Neural progenitor cell (in vitro differentiated cells): Measurements from ENCODE around the gene SLC25A40. TPM values are rescaled to one million over a fixed set of nuclear protein-coding genes. Genes with fewer than 3 reads are reported as not detected.
A peak's percentile ranks its signal among the peaks of the same experiment; 100 is the strongest.

Experiments used
- DNase-seq: peaks from one replicate; pipeline ENCODE4 v3.0.0-alpha.2; 2016; ENCODE audit warnings: low spot score
- H2AFZ ChIP-seq: fragments of 200-600 bp; sonication (generic); replicated peaks from 2 replicates; pipeline ENCODE4 v1.6.1; 2016; ENCODE audit warnings: antibody characterized with exemption
- H3F3A ChIP-seq: fragments of 200-600 bp; sonication (generic); 2 replicates; pipeline ENCODE4 v1.6.1; 2016; ENCODE audit warnings: antibody characterized with exemption, low read depth
- H3K27ac ChIP-seq: fragments of 200-600 bp; sonication (generic); 2 replicates; pipeline ENCODE4 v1.5.1; 2016; ENCODE audit warnings: mild to moderate bottlenecking
- H3K27me3 ChIP-seq: fragments of 200-600 bp; sonication (generic); 2 replicates; pipeline ENCODE4 v1.6.1; 2016; ENCODE audit warnings: mild to moderate bottlenecking, moderate library complexity
- H3K36me3 ChIP-seq: fragments of 200-600 bp; sonication (generic); 2 replicates; pipeline ENCODE4 v1.5.1; 2016
- H3K4me1 ChIP-seq: fragments of 200-600 bp; sonication (generic); 2 replicates; pipeline ENCODE4 v1.6.1; 2016; ENCODE audit warnings: mixed run types
- H3K4me2 ChIP-seq: fragments of 200-600 bp; sonication (generic); 2 replicates; pipeline ENCODE4 v1.6.1; 2016
- H3K4me3 ChIP-seq: fragments of 200-600 bp; sonication (generic); 2 replicates; pipeline ENCODE4 v1.5.1; 2016
- H3K79me2 ChIP-seq: fragments of 200-600 bp; sonication (generic); 2 replicates; pipeline ENCODE4 v1.6.1; 2016; ENCODE audit warnings: low read depth
- H3K9ac ChIP-seq: fragments of 200-600 bp; sonication (generic); 2 replicates; pipeline ENCODE4 v1.6.1; 2016
- H3K9me3 ChIP-seq: fragments of 200-600 bp; sonication (generic); 2 replicates; pipeline ENCODE4 v1.5.1; 2016; ENCODE audit warnings: low read depth
- H4K20me1 ChIP-seq: fragments of 200-600 bp; sonication (generic); 2 replicates; pipeline ENCODE4 v1.6.1; 2016; ENCODE audit warnings: low read depth
- H3K27ac Mint-ChIP-seq: 3 replicates; pipeline ENCODE4 v1.8.0; 2021; ENCODE audit warnings: mixed read lengths
- H3K27me3 Mint-ChIP-seq: 2 replicates; pipeline ENCODE4 v1.8.0; 2022; ENCODE audit warnings: low read depth, mild to moderate bottlenecking, inconsistent platforms, moderate library complexity, mixed read lengths; ENCODE audit not compliant: insufficient read depth
- H3K36me3 Mint-ChIP-seq: 3 replicates; pipeline ENCODE4 v1.8.0; 2021; ENCODE audit warnings: mixed read lengths
- H3K4me1 Mint-ChIP-seq: 3 replicates; pipeline ENCODE4 v1.8.0; 2021; ENCODE audit warnings: mixed read lengths
- H3K4me3 Mint-ChIP-seq: 3 replicates; pipeline ENCODE4 v1.8.0; 2021; ENCODE audit warnings: mild to moderate bottlenecking, moderate library complexity, mixed read lengths
- H3K9me3 Mint-ChIP-seq: 3 replicates; pipeline ENCODE4 v1.8.0; 2020; ENCODE audit warnings: mixed read lengths
- EZH2 ChIP-seq: fragments of 200-600 bp; sonication (generic); IDR thresholded peaks from 2 replicates; pipeline ENCODE4 v1.6.1; 2017; ENCODE audit warnings: antibody characterized with exemption, mild to moderate bottlenecking, moderate library complexity
- EZH2phosphoT487 ChIP-seq: fragments of 200-600 bp; sonication (generic); IDR thresholded peaks from 2 replicates; pipeline ENCODE4 v1.6.1; 2017; ENCODE audit warnings: antibody characterized with exemption
- total RNA-seq: library from RNA; depleted of rRNA; stranded (reverse); fragments of >200 nt; gene quantifications from 2 replicates; pipeline ENCODE4 v1.2.3, GENCODE V29; 2015; ENCODE audit warnings: low replicate concordance
- TF ChIP-seq, protein P1 (sequence below): fragments of 200-600 bp; sonication (generic); IDR thresholded peaks from 2 replicates; pipeline ENCODE4 v1.5.1; 2017; ENCODE audit warnings: antibody characterized with exemption, mild to moderate bottlenecking

Gene SLC25A40
- total RNA-seq, 1 donor from 2014 or later, result 57.3 TPM

- Mint-ChIP-seq H3K4me3 (no peak overlapping the region), H3K27me3 (no peaks in the 10 kb centered on the region), H3K36me3 (peaks cover 34% of the 10 kb centered on the region), H3K9me3 (no peaks in the 10 kb centered on the region), H3K4me1 (no peaks in the 10 kb centered on the region), H3K27ac (no peak overlapping the region)
- no peak overlapping the region for H2AFZ ChIP-seq
- peaks cover 97% of the 10 kb centered on the region for H3K79me2 ChIP-seq
- peaks cover 48% of the 10 kb centered on the region for H3K36me3 ChIP-seq
- H3F3A ChIP-seq, result no peaks in the 10 kb centered on the region
- TF ChIP-seq EZH2 (no peak), EZH2phosphoT487 (no peak)
- TF ChIP-seq, protein P1, sequence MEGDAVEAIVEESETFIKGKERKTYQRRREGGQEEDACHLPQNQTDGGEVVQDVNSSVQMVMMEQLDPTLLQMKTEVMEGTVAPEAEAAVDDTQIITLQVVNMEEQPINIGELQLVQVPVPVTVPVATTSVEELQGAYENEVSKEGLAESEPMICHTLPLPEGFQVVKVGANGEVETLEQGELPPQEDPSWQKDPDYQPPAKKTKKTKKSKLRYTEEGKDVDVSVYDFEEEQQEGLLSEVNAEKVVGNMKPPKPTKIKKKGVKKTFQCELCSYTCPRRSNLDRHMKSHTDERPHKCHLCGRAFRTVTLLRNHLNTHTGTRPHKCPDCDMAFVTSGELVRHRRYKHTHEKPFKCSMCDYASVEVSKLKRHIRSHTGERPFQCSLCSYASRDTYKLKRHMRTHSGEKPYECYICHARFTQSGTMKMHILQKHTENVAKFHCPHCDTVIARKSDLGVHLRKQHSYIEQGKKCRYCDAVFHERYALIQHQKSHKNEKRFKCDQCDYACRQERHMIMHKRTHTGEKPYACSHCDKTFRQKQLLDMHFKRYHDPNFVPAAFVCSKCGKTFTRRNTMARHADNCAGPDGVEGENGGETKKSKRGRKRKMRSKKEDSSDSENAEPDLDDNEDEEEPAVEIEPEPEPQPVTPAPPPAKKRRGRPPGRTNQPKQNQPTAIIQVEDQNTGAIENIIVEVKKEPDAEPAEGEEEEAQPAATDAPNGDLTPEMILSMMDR, result no peak
- DNase-seq, result no peak
- H4K20me1 ChIP-seq, result peaks cover 44% of the 10 kb centered on the region
- no peaks in the 10 kb centered on the region for H3K4me1 ChIP-seq
- no peak overlapping the region for H3K27ac ChIP-seq
- no peaks in the 10 kb centered on the region for H3K27me3 ChIP-seq
- no peak overlapping the region for H3K4me2 ChIP-seq
- H3K9ac ChIP-seq, result no peak overlapping the region
- no peak overlapping the region for H3K4me3 ChIP-seq
- H3K9me3 ChIP-seq, result no peaks in the 10 kb centered on the region
Measured at GRCh38 chr7:87885018-87885417, 8.9 kb upstream of the SLC25A40 start.

DNA sequence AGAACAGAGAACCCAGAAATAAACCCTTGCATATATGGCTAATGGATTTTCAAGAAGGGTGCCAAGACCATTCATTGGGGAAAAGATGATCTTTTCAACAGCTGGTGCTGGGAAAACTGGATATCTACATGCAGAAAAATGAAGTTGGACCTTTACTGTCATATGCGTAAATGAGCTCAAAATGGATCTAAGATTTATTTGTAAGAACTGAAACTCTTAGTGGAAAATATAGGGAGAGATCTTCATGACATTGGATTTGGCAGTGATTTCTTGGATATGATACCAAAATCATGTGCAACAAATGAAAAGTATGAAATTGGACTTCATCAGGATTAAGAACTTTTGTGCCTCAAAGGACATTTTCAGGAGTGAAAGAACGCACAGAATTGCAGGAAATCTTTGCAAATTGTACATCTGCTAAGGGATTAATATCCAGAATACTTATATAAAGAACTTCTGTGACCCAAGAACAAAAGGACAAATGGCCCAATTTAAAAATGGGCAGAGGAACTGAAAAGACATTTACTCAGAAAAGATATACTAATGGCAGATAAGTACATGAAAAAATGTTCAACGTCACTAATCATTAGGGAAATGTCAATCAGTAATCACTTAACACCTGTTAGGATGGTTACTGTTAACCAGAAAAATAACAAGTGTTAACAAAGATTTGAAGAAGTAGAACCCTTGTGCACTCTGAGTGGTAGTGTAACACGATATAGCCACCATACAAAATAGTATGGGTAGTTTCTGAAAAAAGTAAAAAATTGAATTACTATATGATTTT lies 6.2 kb upstream of the SLC25A40 start:
- peaks cover 53% of the 10 kb centered on the region for H4K20me1 ChIP-seq
- H3K9me3 Mint-ChIP-seq, result no peaks in the 10 kb centered on the region
- H3K4me3 Mint-ChIP-seq, result no peak overlapping the region
- H3K79me2 ChIP-seq, result peaks cover 100% of the 10 kb centered on the region
- H3K27me3 ChIP-seq, result no peaks in the 10 kb centered on the region
- DNase-seq, result no peak
- H2AFZ ChIP-seq, result no peak overlapping the region
- no peak overlapping the region for H3K4me3 ChIP-seq
- no peak for TF ChIP-seq EZH2phosphoT487
- TF ChIP-seq, protein P1, result no peak
- no peak for TF ChIP-seq EZH2
- no peaks in the 10 kb centered on the region for H3K27me3 Mint-ChIP-seq
- H3K9ac ChIP-seq, result no peak overlapping the region
- no peak overlapping the region for H3K4me2 ChIP-seq
- H3K9me3 ChIP-seq, result no peaks in the 10 kb centered on the region
- H3K36me3 ChIP-seq, result peaks cover 30% of the 10 kb centered on the region
- peaks cover 28% of the 10 kb centered on the region for H3K36me3 Mint-ChIP-seq
- peaks cover 10% of the 10 kb centered on the region for H3K4me1 ChIP-seq
- H3K27ac Mint-ChIP-seq, result no peak overlapping the region
- H3K27ac ChIP-seq, result no peak overlapping the region
- peaks cover 9% of the 10 kb centered on the region for H3K4me1 Mint-ChIP-seq
- no peaks in the 10 kb centered on the region for H3F3A ChIP-seq

DNA sequence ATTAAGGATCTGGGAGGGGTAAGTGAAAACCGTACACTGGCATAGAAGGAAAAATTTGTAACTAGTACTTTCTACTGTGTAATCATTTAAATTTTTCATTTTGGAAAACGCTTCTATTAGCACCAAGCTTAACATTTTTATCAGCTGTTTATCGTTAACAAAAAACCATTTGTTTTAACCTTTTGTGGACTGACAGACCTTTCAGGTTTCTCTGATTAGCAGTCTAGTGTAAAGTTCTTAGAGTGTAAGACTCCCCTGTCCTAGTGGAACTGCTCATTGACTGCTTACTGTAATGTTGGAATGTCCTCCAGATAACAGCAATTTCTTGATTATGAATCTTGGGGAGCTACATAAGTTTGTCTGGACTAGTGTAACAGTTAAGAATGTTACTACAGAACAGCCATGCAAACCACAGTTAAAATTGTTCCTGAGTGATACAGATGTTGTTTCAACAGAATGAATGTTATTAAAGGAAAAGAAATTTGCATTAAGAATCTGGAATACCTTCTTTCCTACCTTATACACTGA lies 2.1 kb upstream of the SLC25A40 start:
- H3K9me3 ChIP-seq, result no peaks in the 10 kb centered on the region
- DNase-seq, result no peak
- no peaks in the 10 kb centered on the region for H3K27me3 Mint-ChIP-seq
- peaks cover 26% of the 10 kb centered on the region for H3K36me3 Mint-ChIP-seq
- peaks cover 40% of the 10 kb centered on the region for H4K20me1 ChIP-seq
- H3K79me2 ChIP-seq, result peaks cover 90% of the 10 kb centered on the region
- peaks cover 19% of the 10 kb centered on the region for H3K4me1 Mint-ChIP-seq
- H3K4me2 ChIP-seq, result peak overlapping the region; percentile 94
- H3K27me3 ChIP-seq, result no peaks in the 10 kb centered on the region
- H2AFZ ChIP-seq, result no peak overlapping the region
- no peak for TF ChIP-seq EZH2
- no peaks in the 10 kb centered on the region for H3K9me3 Mint-ChIP-seq
- H3K4me1 ChIP-seq, result peaks cover 22% of the 10 kb centered on the region
- H3F3A ChIP-seq, result peaks cover 23% of the 10 kb centered on the region
- H3K27ac Mint-ChIP-seq, result no peak overlapping the region
- peak overlapping the region; percentile 96 for H3K4me3 Mint-ChIP-seq
- H3K36me3 ChIP-seq, result peaks cover 10% of the 10 kb centered on the region
- no peak overlapping the region for H3K27ac ChIP-seq
- peak overlapping the region; percentile 66 for H3K9ac ChIP-seq
- H3K4me3 ChIP-seq, result peak overlapping the region; percentile 90
